DMS53 treated with DMSO at 0.1 percent for 48 hours (cell line): ENCODE results near the gene DNAJC6.
"Not testable (repeated sequence)": the region's sequence is repeated elsewhere in the genome, so short reads cannot be mapped to it uniquely, and the experiment has no call there.

Source experiments
- DNase-seq: peaks from one replicate; lab custom pipeline; 2025; ENCODE audit not compliant: unreplicated experiment; lab: John Stamatoyannopoulos, UW

The DNAJC6 gene

GRCh38 chr1:65355031-65355712 lies 45.8 kb downstream of the DNAJC6 start:
- DNase-seq, result no peak

GRCh38 chr1:65357291-65357960 lies 48.1 kb downstream of the DNAJC6 start:
- DNase-seq, result no peak

GRCh38 chr1:65359888-65360287 lies 50.5 kb downstream of the DNAJC6 start:
- no peak for DNase-seq

- no peak for DNase-seq
These were observed 51.3 kb downstream of the DNAJC6 start for GRCh38 chr1:65360648-65361047.

GRCh38 chr1:65362545-65362944 lies 53.2 kb downstream of the DNAJC6 start:
- DNase-seq, result peak; percentile 78

- no peak for DNase-seq
These were observed 54.1 kb downstream of the DNAJC6 start for GRCh38 chr1:65363484-65363883.

- no peak for DNase-seq
These were observed 59.1 kb downstream of the DNAJC6 start for GRCh38 chr1:65368403-65368802.

GRCh38 chr1:65371544-65371943 lies 62.2 kb downstream of the DNAJC6 start:
- DNase-seq, result no peak

- DNase-seq, result peak; percentile 12
These were observed 63.2 kb downstream of the DNAJC6 start for GRCh38 chr1:65372557-65372956.

- no peak for DNase-seq
These were observed 68.3 kb downstream of the DNAJC6 start for GRCh38 chr1:65377496-65378246.

- DNase-seq, result no peak
These were observed 69.1 kb downstream of the DNAJC6 start for GRCh38 chr1:65378247-65378946.

- not testable (repeated sequence) for DNase-seq
These were observed 75.1 kb downstream of the DNAJC6 start for GRCh38 chr1:65384426-65384825.

GRCh38 chr1:65386439-65386838 lies 77.1 kb downstream of the DNAJC6 start:
- no peak for DNase-seq

- DNase-seq, result no peak
These were observed 78.5 kb downstream of the DNAJC6 start for GRCh38 chr1:65387821-65388220.

GRCh38 chr1:65388908-65389695 lies 79.8 kb downstream of the DNAJC6 start:
- no peak for DNase-seq

- DNase-seq, result no peak
These were observed 83.2 kb downstream of the DNAJC6 start for GRCh38 chr1:65392497-65392896.

- no peak for DNase-seq
These were observed 84.0 kb downstream of the DNAJC6 start for GRCh38 chr1:65393347-65393746.

- DNase-seq, result no peak
These were observed 84.6 kb downstream of the DNAJC6 start for GRCh38 chr1:65393928-65394327.

- peak; percentile 52 for DNase-seq
These were observed 86.7 kb downstream of the DNAJC6 start for GRCh38 chr1:65395887-65396612.

GRCh38 chr1:65398083-65398482 lies 88.7 kb downstream of the DNAJC6 start:
- DNase-seq, result no peak
